Dendritic cell treated with granulocyte-macrophage colony-stimulating factor and Interleukin-4, amounts not matched to agents 40 ng/mL and 50 ng/mL, for 4 days (primary cell): ENCODE results near the gene NOS1.

Source experiments
- H3K27ac Mint-ChIP-seq: one replicate; pipeline ENCODE4 v1.8.0; 2022; ENCODE audit warnings: mild to moderate bottlenecking, mixed read lengths
- H3K27me3 Mint-ChIP-seq: one replicate; pipeline ENCODE4 v1.8.0; 2022; ENCODE audit warnings: mild to moderate bottlenecking, mixed read lengths
- H3K36me3 Mint-ChIP-seq: one replicate; pipeline ENCODE4 v1.8.0; 2022; ENCODE audit warnings: low read depth, mixed read lengths
- H3K4me1 Mint-ChIP-seq: one replicate; pipeline ENCODE4 v1.8.0; 2022; ENCODE audit warnings: low read depth, mixed read lengths
- H3K4me3 Mint-ChIP-seq: one replicate; pipeline ENCODE4 v1.8.0; 2022; ENCODE audit warnings: mild to moderate bottlenecking, moderate library complexity, mixed read lengths
- H3K9me3 Mint-ChIP-seq: one replicate; pipeline ENCODE4 v1.8.0; 2022; ENCODE audit warnings: mixed read lengths
- intact Hi-C: fragments of 100-400 bp; cut with micrococcal nuclease; formaldehyde crosslinking; loops from one replicate; pipeline ENCODE4 v1.15.0; 2022

Gene NOS1

GRCh38 chr12:117298191-117298590 is 63.2 kb downstream of the NOS1 start:
- H3K4me3 Mint-ChIP-seq, result no peak overlapping the region
- H3K27ac Mint-ChIP-seq, result no peak overlapping the region
- no peaks in the 10 kb centered on the region for H3K4me1 Mint-ChIP-seq
- H3K9me3 Mint-ChIP-seq, result no peaks in the 10 kb centered on the region
- H3K36me3 Mint-ChIP-seq, result no peaks in the 10 kb centered on the region
- H3K27me3 Mint-ChIP-seq, result peaks cover 11% of the 10 kb centered on the region
- intact Hi-C loops, result no loop called here

GRCh38 chr12:117294189-117294603 is 67.2 kb downstream of the NOS1 start:
- intact Hi-C loops, result no loop called here
- Mint-ChIP-seq H3K4me3 (no peak overlapping the region), H3K4me1 (no peaks in the 10 kb centered on the region)

GRCh38 chr12:117293510-117293909 is 67.9 kb downstream of the NOS1 start:
- peaks cover 19% of the 10 kb centered on the region for H3K27me3 Mint-ChIP-seq
- no peaks in the 10 kb centered on the region for H3K36me3 Mint-ChIP-seq
- no peaks in the 10 kb centered on the region for H3K9me3 Mint-ChIP-seq
- no peak overlapping the region for H3K27ac Mint-ChIP-seq
- no peak overlapping the region for H3K4me3 Mint-ChIP-seq
- no peaks in the 10 kb centered on the region for H3K4me1 Mint-ChIP-seq
- intact Hi-C loops, result no loop called here

More at GRCh38 chr12:117294189-117294603, 67.2 kb downstream of the NOS1 start:
- Mint-ChIP-seq H3K27me3 (peaks cover 19% of the 10 kb centered on the region), H3K36me3 (no peaks in the 10 kb centered on the region), H3K9me3 (no peaks in the 10 kb centered on the region), H3K27ac (no peak overlapping the region)

- Mint-ChIP-seq H3K4me1 (no peaks in the 10 kb centered on the region), H3K36me3 (no peaks in the 10 kb centered on the region), H3K27ac (no peak overlapping the region), H3K9me3 (no peaks in the 10 kb centered on the region), H3K27me3 (peaks cover 19% of the 10 kb centered on the region), H3K4me3 (no peak overlapping the region)
- intact Hi-C loops, result no loop called here
These were observed 68.7 kb downstream of the NOS1 start for GRCh38 chr12:117292688-117293087.

GRCh38 chr12:117284140-117284539 is 77.3 kb downstream of the NOS1 start:
- Mint-ChIP-seq H3K27me3 (peaks cover 2% of the 10 kb centered on the region), H3K4me1 (no peaks in the 10 kb centered on the region), H3K9me3 (no peaks in the 10 kb centered on the region), H3K4me3 (no peak overlapping the region), H3K27ac (no peak overlapping the region), H3K36me3 (no peaks in the 10 kb centered on the region)
- intact Hi-C loops, result no loop called here

- no peaks in the 10 kb centered on the region for H3K9me3 Mint-ChIP-seq
- H3K27ac Mint-ChIP-seq, result no peak overlapping the region
- H3K27me3 Mint-ChIP-seq, result peaks cover 2% of the 10 kb centered on the region
- H3K36me3 Mint-ChIP-seq, result no peaks in the 10 kb centered on the region
- H3K4me1 Mint-ChIP-seq, result no peaks in the 10 kb centered on the region
- no peak overlapping the region for H3K4me3 Mint-ChIP-seq
- intact Hi-C loops, result no loop called here
These were observed 78.9 kb downstream of the NOS1 start for GRCh38 chr12:117282490-117282889.

GRCh38 chr12:117280019-117280680 is 81.3 kb downstream of the NOS1 start:
- intact Hi-C loops, result no loop called here
- Mint-ChIP-seq H3K27ac (no peak overlapping the region), H3K9me3 (no peaks in the 10 kb centered on the region), H3K27me3 (peaks cover 10% of the 10 kb centered on the region), H3K4me3 (no peak overlapping the region), H3K4me1 (no peaks in the 10 kb centered on the region), H3K36me3 (no peaks in the 10 kb centered on the region)

- Mint-ChIP-seq H3K9me3 (no peaks in the 10 kb centered on the region), H3K36me3 (no peaks in the 10 kb centered on the region), H3K27me3 (peaks cover 11% of the 10 kb centered on the region), H3K4me3 (no peak overlapping the region), H3K27ac (no peak overlapping the region), H3K4me1 (no peaks in the 10 kb centered on the region)
- intact Hi-C loops, result no loop called here
These were observed 81.8 kb downstream of the NOS1 start for GRCh38 chr12:117279606-117280005.

GRCh38 chr12:117277875-117278274 is 83.6 kb downstream of the NOS1 start:
- Mint-ChIP-seq H3K27ac (no peak overlapping the region), H3K36me3 (no peaks in the 10 kb centered on the region), H3K4me3 (no peak overlapping the region), H3K27me3 (peaks cover 11% of the 10 kb centered on the region), H3K9me3 (no peaks in the 10 kb centered on the region), H3K4me1 (no peaks in the 10 kb centered on the region)
- intact Hi-C loops, result no loop called here

GRCh38 chr12:117273091-117273490 is 88.3 kb downstream of the NOS1 start:
- peaks cover 9% of the 10 kb centered on the region for H3K27me3 Mint-ChIP-seq
- H3K27ac Mint-ChIP-seq, result no peak overlapping the region
- no peaks in the 10 kb centered on the region for H3K9me3 Mint-ChIP-seq
- no peaks in the 10 kb centered on the region for H3K36me3 Mint-ChIP-seq
- H3K4me3 Mint-ChIP-seq, result no peak overlapping the region
- H3K4me1 Mint-ChIP-seq, result no peaks in the 10 kb centered on the region
- intact Hi-C loops, result no loop called here

- peaks cover 9% of the 10 kb centered on the region for H3K27me3 Mint-ChIP-seq
- no peak overlapping the region for H3K27ac Mint-ChIP-seq
- H3K36me3 Mint-ChIP-seq, result no peaks in the 10 kb centered on the region
- H3K4me3 Mint-ChIP-seq, result no peak overlapping the region
- H3K4me1 Mint-ChIP-seq, result no peaks in the 10 kb centered on the region
- no peaks in the 10 kb centered on the region for H3K9me3 Mint-ChIP-seq
- intact Hi-C loops, result no loop called here
These were observed 88.7 kb downstream of the NOS1 start for GRCh38 chr12:117272690-117273089.

- Mint-ChIP-seq H3K36me3 (no peaks in the 10 kb centered on the region), H3K4me1 (no peaks in the 10 kb centered on the region), H3K27me3 (peaks cover 2% of the 10 kb centered on the region), H3K4me3 (no peak overlapping the region), H3K27ac (no peak overlapping the region), H3K9me3 (no peaks in the 10 kb centered on the region)
- intact Hi-C loops, result no loop called here
These were observed 98.7 kb downstream of the NOS1 start for GRCh38 chr12:117262749-117263148.

- Mint-ChIP-seq H3K27ac (no peak overlapping the region), H3K36me3 (no peaks in the 10 kb centered on the region), H3K9me3 (no peaks in the 10 kb centered on the region), H3K4me3 (no peak overlapping the region), H3K27me3 (peaks cover 2% of the 10 kb centered on the region), H3K4me1 (no peaks in the 10 kb centered on the region)
- intact Hi-C loops, result no loop called here
These were observed 100.2 kb downstream of the NOS1 start for GRCh38 chr12:117261247-117261646.

GRCh38 chr12:117255386-117255785 is 106.0 kb downstream of the NOS1 start:
- Mint-ChIP-seq H3K36me3 (no peaks in the 10 kb centered on the region), H3K27me3 (peaks cover 3% of the 10 kb centered on the region), H3K4me3 (no peak overlapping the region), H3K4me1 (no peaks in the 10 kb centered on the region), H3K9me3 (peaks cover 6% of the 10 kb centered on the region), H3K27ac (no peak overlapping the region)
- intact Hi-C loops, result no loop called here

- no peaks in the 10 kb centered on the region for H3K27me3 Mint-ChIP-seq
- H3K9me3 Mint-ChIP-seq, result no peaks in the 10 kb centered on the region
- no peak overlapping the region for H3K4me3 Mint-ChIP-seq
- no peaks in the 10 kb centered on the region for H3K4me1 Mint-ChIP-seq
- intact Hi-C loops, result no loop called here
- H3K27ac Mint-ChIP-seq, result no peak overlapping the region
- no peaks in the 10 kb centered on the region for H3K36me3 Mint-ChIP-seq
These were observed 117.9 kb downstream of the NOS1 start for GRCh38 chr12:117243488-117243887.
